Measurements from ENCODE around the gene CALN1. TPM values are rescaled to one million over a fixed set of nuclear protein-coding genes. Genes with fewer than 3 reads are reported as not detected.

The CALN1 gene
- polyA plus RNA-seq, 1 donor from 2014 or later = 7.8 TPM

DNA sequence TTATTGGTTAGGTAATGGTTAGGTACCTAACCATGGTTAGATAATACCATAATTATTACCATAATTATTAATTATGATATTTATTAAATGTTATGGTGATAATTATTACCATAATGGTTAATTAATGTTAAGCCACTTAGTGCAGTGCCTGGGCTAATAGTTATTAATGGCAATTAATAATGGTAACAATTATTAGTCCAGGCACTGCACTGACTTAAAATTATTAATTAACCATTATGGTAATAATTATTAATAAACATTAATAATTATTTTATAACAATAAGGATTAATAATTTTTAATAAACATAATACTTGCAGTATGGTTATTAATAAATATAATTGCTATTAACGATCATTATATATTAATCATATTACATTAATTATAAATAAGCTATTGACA lies 604.0 kb downstream of the CALN1 start:
- Histone ChIP-seq H3K27me3 (ENCODE audit: insufficient read depth, low read depth, low read length) (no peaks in the 10 kb centered on the region), H3K79me2 (replicated peaks; ENCODE audit: insufficient read depth, low read length) (no peaks in the 10 kb centered on the region), H3K9me3 (ENCODE audit: low read length) (no peaks in the 10 kb centered on the region), H2AFZ (ENCODE audit: low read depth, low read length) (no peak overlapping the region), H3K4me2 (ENCODE audit: low read length) (no peak overlapping the region), H3K4me3 (ENCODE audit: low read length) (no peak overlapping the region), H3K27ac (ENCODE audit: low read length) (no peak overlapping the region), H3K36me3 (ENCODE audit: insufficient read depth, low read length) (no peaks in the 10 kb centered on the region), H3K9ac (ENCODE audit: low read length) (no peak overlapping the region), H3F3A (ENCODE audit: insufficient read depth, low read length, poor library complexity, severe bottlenecking) (no peaks in the 10 kb centered on the region), H3K9me2 (ENCODE audit: insufficient read depth, low read length) (no peaks in the 10 kb centered on the region), H4K20me1 (ENCODE audit: insufficient read depth) (no peaks in the 10 kb centered on the region)
- TF ChIP-seq SMC3 (conservative IDR thresholded peaks at IDR 0.05; ENCODE audit: poor library complexity) (no peak), TAF1 (IDR thresholded peaks at IDR 0.05; ENCODE audit: low read depth) (no peak), EP300 (conservative IDR thresholded peaks at IDR 0.05; ENCODE audit: poor library complexity, severe bottlenecking) (no peak), EZH2 (IDR thresholded peaks at IDR 0.05; ENCODE audit: borderline replicate concordance, insufficient read depth, low read length, poor library complexity, severe bottlenecking) (no peak), POLR2AphosphoS5 (IDR thresholded peaks at IDR 0.05) (no peak), RAD21 (conservative IDR thresholded peaks at IDR 0.05) (no peak), MXI1 (conservative IDR thresholded peaks at IDR 0.05; ENCODE audit: poor library complexity, severe bottlenecking) (no peak)
- TF ChIP-seq, protein P1, sequence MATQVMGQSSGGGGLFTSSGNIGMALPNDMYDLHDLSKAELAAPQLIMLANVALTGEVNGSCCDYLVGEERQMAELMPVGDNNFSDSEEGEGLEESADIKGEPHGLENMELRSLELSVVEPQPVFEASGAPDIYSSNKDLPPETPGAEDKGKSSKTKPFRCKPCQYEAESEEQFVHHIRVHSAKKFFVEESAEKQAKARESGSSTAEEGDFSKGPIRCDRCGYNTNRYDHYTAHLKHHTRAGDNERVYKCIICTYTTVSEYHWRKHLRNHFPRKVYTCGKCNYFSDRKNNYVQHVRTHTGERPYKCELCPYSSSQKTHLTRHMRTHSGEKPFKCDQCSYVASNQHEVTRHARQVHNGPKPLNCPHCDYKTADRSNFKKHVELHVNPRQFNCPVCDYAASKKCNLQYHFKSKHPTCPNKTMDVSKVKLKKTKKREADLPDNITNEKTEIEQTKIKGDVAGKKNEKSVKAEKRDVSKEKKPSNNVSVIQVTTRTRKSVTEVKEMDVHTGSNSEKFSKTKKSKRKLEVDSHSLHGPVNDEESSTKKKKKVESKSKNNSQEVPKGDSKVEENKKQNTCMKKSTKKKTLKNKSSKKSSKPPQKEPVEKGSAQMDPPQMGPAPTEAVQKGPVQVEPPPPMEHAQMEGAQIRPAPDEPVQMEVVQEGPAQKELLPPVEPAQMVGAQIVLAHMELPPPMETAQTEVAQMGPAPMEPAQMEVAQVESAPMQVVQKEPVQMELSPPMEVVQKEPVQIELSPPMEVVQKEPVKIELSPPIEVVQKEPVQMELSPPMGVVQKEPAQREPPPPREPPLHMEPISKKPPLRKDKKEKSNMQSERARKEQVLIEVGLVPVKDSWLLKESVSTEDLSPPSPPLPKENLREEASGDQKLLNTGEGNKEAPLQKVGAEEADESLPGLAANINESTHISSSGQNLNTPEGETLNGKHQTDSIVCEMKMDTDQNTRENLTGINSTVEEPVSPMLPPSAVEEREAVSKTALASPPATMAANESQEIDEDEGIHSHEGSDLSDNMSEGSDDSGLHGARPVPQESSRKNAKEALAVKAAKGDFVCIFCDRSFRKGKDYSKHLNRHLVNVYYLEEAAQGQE (IDR thresholded peaks at IDR 0.05; ENCODE audit: borderline replicate concordance) = no peak
- TF ChIP-seq, protein P2, sequence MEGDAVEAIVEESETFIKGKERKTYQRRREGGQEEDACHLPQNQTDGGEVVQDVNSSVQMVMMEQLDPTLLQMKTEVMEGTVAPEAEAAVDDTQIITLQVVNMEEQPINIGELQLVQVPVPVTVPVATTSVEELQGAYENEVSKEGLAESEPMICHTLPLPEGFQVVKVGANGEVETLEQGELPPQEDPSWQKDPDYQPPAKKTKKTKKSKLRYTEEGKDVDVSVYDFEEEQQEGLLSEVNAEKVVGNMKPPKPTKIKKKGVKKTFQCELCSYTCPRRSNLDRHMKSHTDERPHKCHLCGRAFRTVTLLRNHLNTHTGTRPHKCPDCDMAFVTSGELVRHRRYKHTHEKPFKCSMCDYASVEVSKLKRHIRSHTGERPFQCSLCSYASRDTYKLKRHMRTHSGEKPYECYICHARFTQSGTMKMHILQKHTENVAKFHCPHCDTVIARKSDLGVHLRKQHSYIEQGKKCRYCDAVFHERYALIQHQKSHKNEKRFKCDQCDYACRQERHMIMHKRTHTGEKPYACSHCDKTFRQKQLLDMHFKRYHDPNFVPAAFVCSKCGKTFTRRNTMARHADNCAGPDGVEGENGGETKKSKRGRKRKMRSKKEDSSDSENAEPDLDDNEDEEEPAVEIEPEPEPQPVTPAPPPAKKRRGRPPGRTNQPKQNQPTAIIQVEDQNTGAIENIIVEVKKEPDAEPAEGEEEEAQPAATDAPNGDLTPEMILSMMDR (IDR thresholded peaks at IDR 0.05; ENCODE audit: poor library complexity, severe bottlenecking) = no peak

DNA sequence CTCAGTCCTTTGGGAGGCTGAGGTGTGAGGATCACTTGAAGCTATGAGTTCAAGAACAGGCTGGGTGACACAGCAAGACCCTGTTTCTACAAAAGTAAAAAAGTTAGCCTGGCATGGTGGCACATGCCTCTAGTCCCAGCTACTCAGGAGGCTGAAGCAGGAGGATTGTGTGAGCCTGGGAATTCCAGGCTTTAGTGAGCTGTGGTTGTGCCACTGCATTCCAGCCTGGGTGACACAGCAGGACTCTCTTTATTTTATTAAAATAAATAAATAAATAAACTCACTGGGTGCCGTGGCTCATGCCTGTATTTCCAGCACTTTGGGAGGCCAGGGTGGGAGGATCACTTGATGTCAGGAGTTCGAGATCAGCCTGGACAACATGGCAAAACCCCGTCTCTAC lies 607.9 kb downstream of the CALN1 start:
- Histone ChIP-seq H3K9me2 (ENCODE audit: insufficient read depth, low read length) (no peaks in the 10 kb centered on the region), H3K27ac (ENCODE audit: low read length) (no peak overlapping the region), H3K9ac (ENCODE audit: low read length) (no peak overlapping the region), H3K27me3 (ENCODE audit: insufficient read depth, low read depth, low read length) (no peaks in the 10 kb centered on the region), H3K4me3 (ENCODE audit: low read length) (no peak overlapping the region), H4K20me1 (ENCODE audit: insufficient read depth) (no peaks in the 10 kb centered on the region), H3K79me2 (replicated peaks; ENCODE audit: insufficient read depth, low read length) (no peaks in the 10 kb centered on the region), H2AFZ (ENCODE audit: low read depth, low read length) (no peak overlapping the region), H3K36me3 (ENCODE audit: insufficient read depth, low read length) (no peaks in the 10 kb centered on the region), H3K9me3 (ENCODE audit: low read length) (no peaks in the 10 kb centered on the region), H3F3A (ENCODE audit: insufficient read depth, low read length, poor library complexity, severe bottlenecking) (no peaks in the 10 kb centered on the region), H3K4me2 (ENCODE audit: low read length) (no peak overlapping the region)
- no peak for TF ChIP-seq SMC3 (conservative IDR thresholded peaks at IDR 0.05; ENCODE audit: poor library complexity)
- no peak for TF ChIP-seq MXI1 (conservative IDR thresholded peaks at IDR 0.05; ENCODE audit: poor library complexity, severe bottlenecking)
- no peak for TF ChIP-seq RAD21 (conservative IDR thresholded peaks at IDR 0.05)
- TF ChIP-seq, protein P1 (IDR thresholded peaks at IDR 0.05; ENCODE audit: borderline replicate concordance) = no peak
- TF ChIP-seq EZH2 (IDR thresholded peaks at IDR 0.05; ENCODE audit: borderline replicate concordance, insufficient read depth, low read length, poor library complexity, severe bottlenecking) = no peak
- TF ChIP-seq POLR2AphosphoS5 (IDR thresholded peaks at IDR 0.05) = no peak
- no peak for TF ChIP-seq TAF1 (IDR thresholded peaks at IDR 0.05; ENCODE audit: low read depth)
- TF ChIP-seq EP300 (conservative IDR thresholded peaks at IDR 0.05; ENCODE audit: poor library complexity, severe bottlenecking) = no peak
- TF ChIP-seq, protein P2 (IDR thresholded peaks at IDR 0.05; ENCODE audit: poor library complexity, severe bottlenecking) = no peak

Data from neural cell (in vitro differentiated cells).